Neutrophil (primary cell): ENCODE data around the gene HSPG2.

Experiments
- H3K27ac ChIP-seq: fragments of 200-600 bp; sonication (generic); 2 replicates; pipeline ENCODE4 v1.5.1; 2016; ENCODE audit warnings: mild to moderate bottlenecking, moderate library complexity
- H3K27me3 ChIP-seq: fragments of 200-600 bp; sonication (generic); 2 replicates; pipeline ENCODE4 v1.6.0; 2016; ENCODE audit warnings: mild to moderate bottlenecking
- H3K36me3 ChIP-seq: fragments of 200-600 bp; sonication (generic); 2 replicates; pipeline ENCODE4 v1.5.1; 2017
- H3K4me1 ChIP-seq, 2 experiments: fragments of 200-600 bp in 1 of 2; sonication (generic) in 1 of 2; 1 replicate in 1 of 2; 2 replicates in 1 of 2; pipeline versions ENCODE4 v1.5.1 to v1.6.1; 2013 to 2016; ENCODE audit warnings: low read depth in 1 of 2, low read length in 1 of 2, mild to moderate bottlenecking in 1 of 2, moderate library complexity in 1 of 2; ENCODE audit not compliant: control insufficient read depth in 1 of 2, insufficient read depth in 1 of 2
- H3K4me3 ChIP-seq, 2 experiments: fragments of 200-600 bp in 1 of 2; sonication (generic) in 1 of 2; 1 replicate in 1 of 2; 2 replicates in 1 of 2; pipeline ENCODE4 v1.5.1; 2013 to 2016; ENCODE audit warnings: low read depth in 1 of 2, low read length in 1 of 2, mild to moderate bottlenecking in 1 of 2, moderate library complexity in 1 of 2
- H3K9me3 ChIP-seq: fragments of 200-600 bp; sonication (generic); 2 replicates; pipeline ENCODE4 v1.5.1; 2016
- TF ChIP-seq, protein P1 (sequence below): fragments of 200-600 bp; sonication (generic); IDR thresholded peaks from 2 replicates; pipeline ENCODE4 v1.5.1; 2016; ENCODE audit warnings: antibody characterized with exemption

The HSPG2 gene

DNA sequence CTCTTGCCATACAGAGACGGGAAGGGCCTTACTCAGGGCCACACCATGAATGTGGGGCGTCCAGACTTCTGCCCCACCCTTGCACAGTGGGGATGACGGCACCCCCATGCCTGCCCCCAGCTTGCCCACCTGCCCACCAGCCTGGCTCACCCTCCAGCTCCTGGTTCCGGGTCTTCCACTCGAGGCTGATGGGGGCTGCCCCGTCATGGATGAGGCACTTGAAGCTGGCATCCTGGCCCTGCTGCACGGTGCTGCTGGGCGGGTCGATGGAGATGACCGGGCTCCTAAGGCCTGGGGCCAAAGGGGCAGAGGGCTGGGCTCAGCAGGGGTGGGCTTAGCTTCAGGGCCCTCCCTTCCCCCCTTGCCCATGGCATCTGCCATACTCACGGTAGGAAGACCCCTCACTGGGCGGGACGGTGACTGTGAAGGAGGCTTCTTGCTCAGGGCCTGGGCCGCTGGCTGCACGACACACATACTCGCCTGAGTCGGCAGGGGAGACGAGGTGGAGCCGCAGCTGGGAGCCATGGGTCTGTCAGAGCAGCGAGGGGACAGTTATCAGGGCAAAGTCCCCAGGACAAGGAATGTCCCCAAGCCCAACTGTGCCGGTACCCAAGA lies 95.2 kb downstream of the HSPG2 start:
- Histone ChIP-seq H3K36me3 (no peaks in the 10 kb centered on the region), H3K27me3 (no peaks in the 10 kb centered on the region), H3K4me1 (no peaks in the 10 kb centered on the region), H3K27ac (no peak overlapping the region), H3K9me3 (no peaks in the 10 kb centered on the region), H3K4me3 (no peak overlapping the region)
- TF ChIP-seq, protein P1, sequence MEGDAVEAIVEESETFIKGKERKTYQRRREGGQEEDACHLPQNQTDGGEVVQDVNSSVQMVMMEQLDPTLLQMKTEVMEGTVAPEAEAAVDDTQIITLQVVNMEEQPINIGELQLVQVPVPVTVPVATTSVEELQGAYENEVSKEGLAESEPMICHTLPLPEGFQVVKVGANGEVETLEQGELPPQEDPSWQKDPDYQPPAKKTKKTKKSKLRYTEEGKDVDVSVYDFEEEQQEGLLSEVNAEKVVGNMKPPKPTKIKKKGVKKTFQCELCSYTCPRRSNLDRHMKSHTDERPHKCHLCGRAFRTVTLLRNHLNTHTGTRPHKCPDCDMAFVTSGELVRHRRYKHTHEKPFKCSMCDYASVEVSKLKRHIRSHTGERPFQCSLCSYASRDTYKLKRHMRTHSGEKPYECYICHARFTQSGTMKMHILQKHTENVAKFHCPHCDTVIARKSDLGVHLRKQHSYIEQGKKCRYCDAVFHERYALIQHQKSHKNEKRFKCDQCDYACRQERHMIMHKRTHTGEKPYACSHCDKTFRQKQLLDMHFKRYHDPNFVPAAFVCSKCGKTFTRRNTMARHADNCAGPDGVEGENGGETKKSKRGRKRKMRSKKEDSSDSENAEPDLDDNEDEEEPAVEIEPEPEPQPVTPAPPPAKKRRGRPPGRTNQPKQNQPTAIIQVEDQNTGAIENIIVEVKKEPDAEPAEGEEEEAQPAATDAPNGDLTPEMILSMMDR = no peak

DNA sequence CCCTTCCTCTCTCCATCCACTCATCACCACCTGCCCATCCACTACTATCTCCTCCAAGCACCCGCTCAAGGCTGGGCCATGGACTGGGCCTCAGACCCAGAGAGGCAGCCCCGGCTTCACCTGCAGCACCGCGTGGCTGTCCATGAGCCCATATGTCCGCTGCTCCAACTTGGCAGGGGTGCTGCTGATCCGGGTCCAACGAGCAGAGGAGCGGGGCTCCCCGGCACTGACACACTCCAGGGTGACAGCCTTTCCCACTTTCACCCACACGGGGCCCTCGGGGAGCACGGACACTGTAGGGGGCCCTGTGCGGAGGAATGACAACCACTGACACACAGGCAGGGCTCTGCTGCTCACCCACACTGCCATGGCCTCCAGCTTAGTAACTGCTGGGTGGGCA lies 96.1 kb downstream of the HSPG2 start:
- TF ChIP-seq, protein P1 = no peak
- H3K36me3 ChIP-seq = no peaks in the 10 kb centered on the region

DNA sequence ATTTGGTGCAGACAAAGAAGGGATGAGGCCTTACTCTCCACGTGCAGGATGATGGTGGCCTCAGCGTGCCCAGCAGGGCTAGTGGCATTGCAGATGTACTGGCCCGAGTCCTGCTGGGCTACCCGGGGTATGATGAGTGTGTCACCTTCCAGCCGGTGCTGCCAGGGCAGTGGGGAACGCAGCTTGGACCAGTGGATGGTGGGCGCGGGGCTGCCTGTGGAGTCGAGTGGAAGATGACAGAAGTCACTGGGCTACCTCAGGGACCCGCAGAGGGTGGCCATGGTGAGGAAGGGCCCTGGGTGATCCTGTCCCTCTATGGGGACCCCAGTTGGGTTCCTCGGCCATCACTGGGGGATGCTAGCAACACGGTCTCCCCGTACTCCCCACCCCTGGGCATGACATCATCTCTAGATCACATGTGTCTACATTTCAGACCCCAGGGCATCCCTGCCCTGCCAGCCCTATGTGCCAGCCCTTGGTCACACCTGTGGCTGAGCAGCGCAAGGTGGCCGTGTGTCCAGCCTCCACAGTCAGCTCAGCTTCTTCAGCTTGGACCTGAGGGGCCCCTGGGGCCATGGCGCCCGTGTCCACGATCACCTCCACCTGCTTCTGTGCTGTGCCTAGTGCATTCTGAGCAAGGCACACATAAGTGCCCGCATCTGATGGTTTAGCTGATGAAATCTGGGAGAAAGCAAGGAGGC lies 97.6 kb downstream of the HSPG2 start:
- Histone ChIP-seq H3K4me3 (no peak overlapping the region), H3K4me1 (no peaks in the 10 kb centered on the region), H3K27me3 (no peaks in the 10 kb centered on the region), H3K36me3 (no peaks in the 10 kb centered on the region), H3K9me3 (no peaks in the 10 kb centered on the region), H3K27ac (no peak overlapping the region)
- TF ChIP-seq, protein P1 = no peak

More for the DNA sequence above, 96.1 kb downstream of the HSPG2 start:
- Histone ChIP-seq H3K9me3 (no peaks in the 10 kb centered on the region), H3K27me3 (no peaks in the 10 kb centered on the region), H3K4me3 (no peak overlapping the region), H3K4me1 (no peaks in the 10 kb centered on the region), H3K27ac (no peak overlapping the region)

DNA sequence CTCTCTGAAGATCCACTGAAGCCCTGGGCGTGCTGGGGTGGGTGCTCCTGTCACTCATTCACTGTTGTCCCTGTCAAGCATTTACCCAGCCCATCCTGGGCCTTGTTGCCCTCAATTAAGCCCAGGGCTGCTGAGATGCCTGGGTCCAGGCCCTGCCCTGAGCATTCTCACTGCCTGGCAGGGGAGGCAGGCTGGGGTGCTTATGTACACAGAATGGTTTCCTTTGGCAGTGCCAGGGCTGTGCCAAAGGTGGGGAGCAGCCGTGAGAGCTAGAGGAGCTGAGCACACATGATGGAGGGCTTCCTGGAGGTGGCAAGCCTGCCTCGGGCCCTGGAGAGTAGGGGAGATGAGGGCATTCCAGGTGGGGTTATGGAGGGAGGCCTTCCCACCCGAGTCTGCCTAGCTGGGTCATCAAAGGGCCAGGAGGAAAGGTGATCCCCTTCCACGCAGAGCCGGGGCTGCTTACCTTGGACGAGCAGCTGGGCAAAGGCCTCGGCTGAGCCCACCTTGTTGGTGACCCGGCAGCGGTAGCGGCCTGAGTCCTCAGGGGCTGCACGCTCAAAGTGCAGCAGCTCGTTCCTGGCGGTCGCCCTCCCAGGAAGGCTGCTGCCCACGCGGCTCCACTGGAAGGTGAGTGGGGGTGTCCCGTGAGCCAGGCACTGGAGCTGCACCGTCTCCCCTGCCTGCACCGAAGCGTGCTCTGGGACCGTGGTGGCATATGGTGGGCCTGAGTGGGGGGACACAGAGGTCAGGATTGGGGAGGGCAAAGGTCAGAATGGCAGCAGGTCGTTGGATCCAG lies 98.6 kb downstream of the HSPG2 start:
- no peaks in the 10 kb centered on the region for H3K36me3 ChIP-seq
- TF ChIP-seq, protein P1 = no peak
- H3K4me3 ChIP-seq = no peak overlapping the region

DNA sequence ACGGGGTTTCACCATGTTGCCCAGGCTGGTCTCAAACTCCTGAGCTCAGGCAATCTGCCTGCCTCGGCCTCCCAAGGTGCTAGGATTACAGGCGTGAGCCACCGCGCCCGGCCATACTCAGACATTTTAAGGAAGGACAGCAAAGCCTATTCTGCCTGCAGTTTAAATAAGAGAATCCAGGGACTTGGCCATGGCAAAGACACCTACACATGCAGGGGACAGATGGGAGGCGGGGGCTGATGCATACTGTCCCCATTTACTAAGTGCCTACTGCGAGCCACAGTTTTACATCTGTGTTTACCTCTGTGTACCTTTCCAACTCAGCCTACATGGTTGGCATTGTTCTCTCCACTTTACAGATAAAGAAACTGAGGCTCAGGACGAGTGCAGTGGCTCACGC lies 99.6 kb downstream of the HSPG2 start:
- H3K4me3 ChIP-seq = no peak overlapping the region
- H3K9me3 ChIP-seq = no peaks in the 10 kb centered on the region
- H3K27me3 ChIP-seq = no peaks in the 10 kb centered on the region
- H3K36me3 ChIP-seq = no peaks in the 10 kb centered on the region
- H3K27ac ChIP-seq = no peak overlapping the region
- TF ChIP-seq, protein P1 = no peak
- no peaks in the 10 kb centered on the region for H3K4me1 ChIP-seq

More for the DNA sequence above, 98.6 kb downstream of the HSPG2 start:
- no peak overlapping the region for H3K27ac ChIP-seq
- no peaks in the 10 kb centered on the region for H3K9me3 ChIP-seq
- no peaks in the 10 kb centered on the region for H3K27me3 ChIP-seq
- no peaks in the 10 kb centered on the region for H3K4me1 ChIP-seq
